Mucosa of descending colon (tissue), 3 donors: ENCODE measurements around the gene TMEM63A. TPM values are rescaled to one million over a fixed set of nuclear protein-coding genes. Genes with fewer than 3 reads are reported as not detected.

ENCODE experiments used
- ATAC-seq: fragments of 200-7000 bp; cut with Tn5 transposase; one replicate; pipeline ENCODE4 v1.9.1; 2020; ENCODE audit warnings: mild to moderate bottlenecking, moderate library complexity
- DNase-seq, 3 donors: peaks; one replicate each; pipeline ENCODE4 v3.0.0-alpha.2; 2020
- H3K36me3 ChIP-seq: fragments of 200-600 bp; one replicate; pipeline ENCODE4 v1.8.0; 2021; ENCODE audit warnings: low read depth, mild to moderate bottlenecking
- H3K4me1 ChIP-seq: fragments of 200-600 bp; one replicate; pipeline ENCODE4 v1.8.0; 2021; ENCODE audit warnings: low read depth, mild to moderate bottlenecking
- H3K4me3 ChIP-seq: fragments of 200-600 bp; one replicate; pipeline ENCODE4 v1.8.0; 2021; ENCODE audit warnings: mild to moderate bottlenecking
- H3K9me3 ChIP-seq: fragments of 200-600 bp; one replicate; pipeline ENCODE4 v1.8.0; 2021; ENCODE audit warnings: mild to moderate bottlenecking
- intact Hi-C, 2 donors: fragments of 100-400 bp; cut with DNase I in 1 of 2; cut with micrococcal nuclease in 1 of 2; formaldehyde crosslinking; loops; one replicate each; pipeline versions ENCODE4 v1.11.0 to v1.11.1; 2022; cut with DNase I, micrococcal nuclease
- total RNA-seq, 3 donors: library from RNA; stranded (reverse); fragmentation: NEBNext Ultra II Directional in 2 of 3; extraction: Animal tissue kit (Norgen Biotek cat#: 25700) in 2 of 3; gene quantifications; one replicate each; pipeline versions ENCODE4 v1.2.1 to v1.2.4, GENCODE V29; 2021 to 2023
- TF ChIP-seq, protein P1 (sequence below): fragments of 200-600 bp; IDR thresholded peaks from one replicate; pipeline ENCODE4 v1.8.0; 2022; ENCODE audit warnings: antibody characterized with exemption, mild to moderate bottlenecking
- donor health status: DM: no; HTN: no; CAD: no; lungs with moderate emphysema.
- donor health status: DM: no; HTN: no; CAD: no.
- donor health status: DM: no; HTN: yes; CAD: no.

The TMEM63A gene
- total RNA-seq, 3 donors from 2014 or later: 115 to 192 (median 147) TPM

DNA sequence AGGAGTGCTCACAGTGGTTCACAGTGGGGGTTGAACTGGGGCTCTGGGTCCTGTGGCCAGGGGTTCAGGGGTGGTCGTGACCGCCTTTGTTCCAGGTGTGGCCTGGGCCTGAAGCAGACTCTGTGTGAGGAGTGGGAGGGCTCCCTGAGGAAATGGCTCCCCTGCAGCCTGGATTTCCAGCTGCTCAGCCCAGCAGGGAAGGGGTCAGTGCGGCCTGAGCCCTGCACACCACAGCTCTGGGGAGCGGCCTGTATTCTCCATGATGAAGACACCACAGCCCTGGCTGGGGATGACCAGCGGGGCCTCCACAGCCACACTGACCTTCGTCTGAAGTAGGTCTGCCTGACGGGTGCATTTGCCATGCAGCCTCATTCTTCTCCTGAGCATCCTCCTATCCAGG, 25.2 kb upstream of the TMEM63A start:
- ATAC-seq: no peak
- Histone ChIP-seq H3K36me3 (no peaks in the 10 kb centered on the region), H3K4me1 (peaks cover 12% of the 10 kb centered on the region), H3K9me3 (no peaks in the 10 kb centered on the region), H3K4me3 (no peak overlapping the region)
- no peak for DNase-seq
- intact Hi-C loops: no loop called here
- TF ChIP-seq, protein P1, sequence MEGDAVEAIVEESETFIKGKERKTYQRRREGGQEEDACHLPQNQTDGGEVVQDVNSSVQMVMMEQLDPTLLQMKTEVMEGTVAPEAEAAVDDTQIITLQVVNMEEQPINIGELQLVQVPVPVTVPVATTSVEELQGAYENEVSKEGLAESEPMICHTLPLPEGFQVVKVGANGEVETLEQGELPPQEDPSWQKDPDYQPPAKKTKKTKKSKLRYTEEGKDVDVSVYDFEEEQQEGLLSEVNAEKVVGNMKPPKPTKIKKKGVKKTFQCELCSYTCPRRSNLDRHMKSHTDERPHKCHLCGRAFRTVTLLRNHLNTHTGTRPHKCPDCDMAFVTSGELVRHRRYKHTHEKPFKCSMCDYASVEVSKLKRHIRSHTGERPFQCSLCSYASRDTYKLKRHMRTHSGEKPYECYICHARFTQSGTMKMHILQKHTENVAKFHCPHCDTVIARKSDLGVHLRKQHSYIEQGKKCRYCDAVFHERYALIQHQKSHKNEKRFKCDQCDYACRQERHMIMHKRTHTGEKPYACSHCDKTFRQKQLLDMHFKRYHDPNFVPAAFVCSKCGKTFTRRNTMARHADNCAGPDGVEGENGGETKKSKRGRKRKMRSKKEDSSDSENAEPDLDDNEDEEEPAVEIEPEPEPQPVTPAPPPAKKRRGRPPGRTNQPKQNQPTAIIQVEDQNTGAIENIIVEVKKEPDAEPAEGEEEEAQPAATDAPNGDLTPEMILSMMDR: no peak

DNA sequence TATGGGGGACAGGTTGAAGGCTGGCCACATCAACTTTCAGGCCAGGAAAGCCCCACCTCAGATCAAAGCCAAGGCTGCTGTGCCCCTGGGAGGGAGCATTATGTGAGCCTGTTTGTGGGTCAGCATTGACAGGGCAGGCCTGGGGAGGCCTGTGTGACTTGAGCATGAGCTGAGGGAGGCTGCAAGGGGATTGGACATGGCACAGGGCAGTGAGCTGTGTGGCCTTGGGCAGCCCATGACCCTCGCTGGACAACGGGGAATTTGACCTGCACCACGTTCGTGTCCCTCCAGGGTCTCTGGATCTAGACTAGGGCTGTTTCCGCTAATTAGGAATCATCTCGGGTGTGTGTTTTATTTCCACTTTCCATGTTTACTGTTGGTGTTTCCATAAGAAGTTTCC, 24.3 kb upstream of the TMEM63A start:
- H3K9me3 ChIP-seq: no peaks in the 10 kb centered on the region
- H3K4me1 ChIP-seq: peaks cover 12% of the 10 kb centered on the region
- ATAC-seq (no peak), DNase-seq (no peak)
- intact Hi-C loops: no loop called here
- TF ChIP-seq, protein P1: no peak
- H3K4me3 ChIP-seq: no peak overlapping the region
- H3K36me3 ChIP-seq: no peaks in the 10 kb centered on the region

DNA sequence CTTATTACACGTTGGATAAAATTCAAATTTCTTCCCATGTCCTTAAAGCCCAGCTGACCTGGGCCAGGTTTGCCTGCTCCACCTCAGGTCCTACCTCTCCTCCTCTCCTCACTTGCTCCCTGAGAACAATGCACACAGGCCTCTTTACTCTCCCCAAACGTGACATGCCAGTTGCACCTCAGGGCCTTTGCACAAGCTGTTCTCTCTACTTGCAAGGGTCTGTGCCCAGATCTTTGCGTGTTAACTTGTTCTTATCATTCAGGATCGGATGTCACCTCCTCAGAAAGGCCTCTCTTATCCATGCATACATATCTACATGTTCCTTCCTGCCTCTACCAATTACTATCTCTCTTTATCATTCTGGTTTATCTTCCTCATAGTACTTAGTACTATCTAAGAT, 21.4 kb upstream of the TMEM63A start:
- H3K4me3 ChIP-seq: no peak overlapping the region
- H3K36me3 ChIP-seq: no peaks in the 10 kb centered on the region
- ATAC-seq (no peak), DNase-seq (no peak)
- no peaks in the 10 kb centered on the region for H3K4me1 ChIP-seq
- intact Hi-C loops: no loop called here
- H3K9me3 ChIP-seq: no peaks in the 10 kb centered on the region
- TF ChIP-seq, protein P1: no peak

DNA sequence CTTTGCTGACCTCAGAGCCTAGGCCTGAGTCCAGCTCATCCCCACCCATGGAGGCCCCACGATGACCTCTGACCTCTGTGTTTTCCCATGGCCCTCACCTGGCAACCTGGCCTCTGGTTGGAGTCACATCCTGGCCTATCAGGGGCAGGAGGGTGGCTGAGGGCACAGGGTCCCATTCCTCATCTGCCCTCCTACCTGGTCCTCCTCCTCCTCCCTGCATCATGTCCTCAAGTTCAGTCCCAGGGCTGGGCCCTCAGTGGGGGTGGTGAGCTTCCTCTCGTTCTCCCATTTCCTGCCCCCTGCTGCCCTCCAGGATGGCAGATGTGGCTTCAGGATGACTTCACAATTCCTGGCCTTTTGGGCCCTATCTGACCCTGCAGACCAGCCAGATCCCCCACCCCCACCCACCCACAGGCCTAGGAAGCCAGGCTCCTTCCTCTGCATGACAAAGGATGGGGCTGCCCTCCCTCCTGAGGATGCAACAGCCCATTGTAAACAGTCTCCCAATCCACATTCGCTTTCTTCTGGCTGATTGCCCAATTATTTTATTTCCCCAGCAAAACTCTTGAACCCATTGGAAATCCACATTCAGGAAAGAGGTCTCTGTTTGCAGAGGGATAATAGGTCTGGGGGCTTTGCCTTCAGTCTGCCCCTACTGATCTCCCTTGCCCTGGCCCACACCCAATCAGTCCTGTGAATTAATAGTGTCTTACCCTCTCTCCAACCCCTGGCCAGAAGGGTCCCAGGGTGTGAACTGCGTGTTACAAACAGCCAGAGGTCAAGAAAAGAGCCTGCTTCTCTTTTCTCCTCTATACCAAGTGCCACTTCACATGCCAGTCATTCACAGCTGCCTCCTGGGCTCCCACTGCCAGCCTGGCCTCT, 17.1 kb upstream of the TMEM63A start:
- DNase-seq: peak in 1 of 3 donors; percentile 43
- H3K4me3 ChIP-seq: no peak overlapping the region
- H3K4me1 ChIP-seq: peaks cover 11% of the 10 kb centered on the region
- TF ChIP-seq, protein P1: no peak
- no peak for ATAC-seq
- no peaks in the 10 kb centered on the region for H3K9me3 ChIP-seq
- H3K36me3 ChIP-seq: no peaks in the 10 kb centered on the region
- intact Hi-C loops: no loop called here

DNA sequence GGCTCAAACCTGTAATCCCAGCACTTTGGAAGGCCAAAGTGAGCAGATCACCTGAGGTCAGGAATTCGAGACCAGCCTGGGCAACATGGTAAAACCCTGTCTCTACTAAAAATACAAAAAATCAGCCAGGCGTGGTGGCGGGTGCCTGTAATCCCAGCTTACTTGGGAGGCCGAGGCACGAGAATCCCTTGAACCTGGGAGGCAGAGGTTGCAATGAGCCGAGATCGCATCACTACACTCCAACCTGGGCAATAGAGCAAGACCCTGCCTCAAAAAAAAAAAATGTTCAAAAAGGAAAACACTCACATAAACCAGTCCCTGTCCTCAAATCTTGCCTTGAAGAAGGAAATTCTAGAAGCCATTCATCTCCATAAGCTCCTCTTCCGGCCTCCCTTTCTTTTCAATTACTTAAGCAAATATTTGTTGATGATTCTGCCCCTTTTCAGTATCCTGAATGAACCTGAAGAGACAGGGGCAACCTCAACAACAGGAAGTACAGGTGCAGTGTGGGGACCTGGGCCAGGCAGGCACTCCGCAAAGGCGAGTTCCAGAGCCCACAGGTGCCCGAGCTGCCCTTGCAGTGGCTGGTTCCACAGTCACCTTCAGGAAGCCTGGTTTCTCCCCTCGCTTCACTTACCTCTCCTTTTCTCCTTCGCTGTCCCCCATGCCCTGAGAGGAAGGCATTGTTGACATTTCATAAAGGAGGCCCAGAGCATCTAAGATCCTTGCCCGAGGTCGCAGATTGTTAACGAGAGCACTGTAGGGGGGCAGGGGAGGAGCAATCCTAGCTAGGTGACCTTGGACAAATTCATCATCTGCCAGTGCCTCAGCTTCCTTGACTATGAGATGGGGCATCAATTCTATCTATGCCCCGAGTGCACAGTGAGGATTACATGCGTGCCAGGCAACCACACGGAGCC, 15.7 kb upstream of the TMEM63A start:
- intact Hi-C loops: no loop called here

More for the DNA sequence above, 15.7 kb upstream of the TMEM63A start:
- peak; percentile 55 for ATAC-seq
- TF ChIP-seq, protein P1: no peak
- no peaks in the 10 kb centered on the region for H3K36me3 ChIP-seq
- peaks cover 11% of the 10 kb centered on the region for H3K4me1 ChIP-seq
- DNase-seq: peak in 2 of 3 donors; percentile 58 to 72
- no peak overlapping the region for H3K4me3 ChIP-seq
- no peaks in the 10 kb centered on the region for H3K9me3 ChIP-seq
